NCI-H510A (cell line): ENCODE results near the gene SMIM24.

Experiments used
- DNase-seq: peaks from one replicate; lab custom pipeline; 2025; lab: John Stamatoyannopoulos, UW

SMIM24 gene

GRCh38 chr19:3497757-3498520 lies 17.6 kb upstream of the SMIM24 start:
- DNase-seq, result no peak

GRCh38 chr19:3496392-3497273 lies 16.3 kb upstream of the SMIM24 start:
- no peak for DNase-seq

- no peak for DNase-seq
Measured at GRCh38 chr19:3494559-3494958, 14.2 kb upstream of the SMIM24 start.

- no peak for DNase-seq
Measured at GRCh38 chr19:3494051-3494450, 13.7 kb upstream of the SMIM24 start.

- DNase-seq, result no peak
Measured at GRCh38 chr19:3493651-3494050, 13.3 kb upstream of the SMIM24 start.

- no peak for DNase-seq
Measured at GRCh38 chr19:3492919-3493318, 12.6 kb upstream of the SMIM24 start.

GRCh38 chr19:3492131-3492839 lies 12.0 kb upstream of the SMIM24 start:
- no peak for DNase-seq

- no peak for DNase-seq
Measured at GRCh38 chr19:3491396-3492119, 11.2 kb upstream of the SMIM24 start.

- DNase-seq, result no peak
Measured at GRCh38 chr19:3483226-3483628, 2.9 kb upstream of the SMIM24 start, which contains the start of gene SMIM44. Gene SMIM44 (minus strand): TSS chr19:3483441. CDS start chr19:3483403, 38 bp downstream.

- DNase-seq, result no peak
Measured at GRCh38 chr19:3482507-3483225, 2.3 kb upstream of the SMIM24 start.

- DNase-seq, result no peak
Measured at GRCh38 chr19:3481241-3482090, 1.1 kb upstream of the SMIM24 start.

GRCh38 chr19:3479834-3480215 lies 500 bp downstream of the SMIM24 start:
- DNase-seq, result no peak

GRCh38 chr19:3479177-3479833 lies 1.0 kb downstream of the SMIM24 start:
- no peak for DNase-seq

GRCh38 chr19:3478409-3479176 lies 1.7 kb downstream of the SMIM24 start:
- DNase-seq, result no peak

GRCh38 chr19:3477951-3478350 lies 2.4 kb downstream of the SMIM24 start:
- DNase-seq, result no peak

- no peak for DNase-seq
Measured at GRCh38 chr19:3477506-3477905, 2.8 kb downstream of the SMIM24 start.

- DNase-seq, result no peak
Measured at GRCh38 chr19:3476830-3477229, 3.5 kb downstream of the SMIM24 start.

GRCh38 chr19:3475449-3475848 lies 4.9 kb downstream of the SMIM24 start:
- DNase-seq, result no peak

GRCh38 chr19:3474614-3475013 lies 5.7 kb downstream of the SMIM24 start:
- no peak for DNase-seq
